WTC11 (cell line): ENCODE measurements around the gene SNHG17. TPM values are rescaled to one million over a fixed set of nuclear protein-coding genes. Genes with fewer than 3 reads are reported as not detected.

Source experiments
- ATAC-seq: fragments of 200-7000 bp; cut with Tn5 transposase; 2 replicates; pipeline ENCODE4 v1.10.0; 2021; ENCODE audit warnings: mild to moderate bottlenecking, moderate library complexity
- CTCF ChIA-PET: fragments of 300-600 bp; sonication (Branson Sonifier 250); formaldehyde crosslinking; loops from one replicate; lab custom pipeline; 2021; ENCODE audit warnings: antibody characterized with exemption; lab: Charles Lee
- POLR2A ChIA-PET: fragments of 350-600 bp; sonication (Branson Sonifier 250); formaldehyde crosslinking; loops from one replicate; lab custom pipeline; 2021; ENCODE audit warnings: antibody characterized with exemption; lab: Charles Lee
- DNase-seq: peaks from one replicate; pipeline ENCODE4 v3.0.0; 2021; ENCODE audit warnings: low spot score
- H3K27ac Mint-ChIP-seq: 2 replicates; pipeline ENCODE4 v1.8.0; 2021; ENCODE audit warnings: mixed read lengths
- H3K27me3 Mint-ChIP-seq: 2 replicates; pipeline ENCODE4 v1.8.0; 2021; ENCODE audit warnings: low read depth, mild to moderate bottlenecking, moderate library complexity, mixed read lengths
- H3K36me3 Mint-ChIP-seq: 2 replicates; pipeline ENCODE4 v1.8.0; 2021; ENCODE audit warnings: mixed read lengths
- H3K4me1 Mint-ChIP-seq: 2 replicates; pipeline ENCODE4 v1.8.0; 2022; ENCODE audit warnings: mixed read lengths
- H3K4me3 Mint-ChIP-seq: 2 replicates; pipeline ENCODE4 v1.8.0; 2021; ENCODE audit warnings: mild to moderate bottlenecking, moderate library complexity, mixed read lengths
- H3K9me3 Mint-ChIP-seq: 2 replicates; pipeline ENCODE4 v1.8.0; 2021; ENCODE audit warnings: mixed read lengths
- ARID4B ChIP-seq: sonication (generic); formaldehyde crosslinking; IDR thresholded peaks from 2 replicates; pipeline ENCODE4 v1.8.0; 2023; ENCODE audit warnings: missing genetic modification reagents, mild to moderate bottlenecking, borderline replicate concordance
- ATF6 ChIP-seq: sonication (generic); formaldehyde crosslinking; IDR thresholded peaks from 2 replicates; pipeline ENCODE4 v1.8.1; 2023; ENCODE audit warnings: mild to moderate bottlenecking, missing genetic modification reagents
- E2F1 ChIP-seq: sonication (generic); formaldehyde crosslinking; IDR thresholded peaks from 2 replicates; pipeline ENCODE4 v1.8.0; 2022; ENCODE audit warnings: mild to moderate bottlenecking, missing genetic modification reagents
- E2F4 ChIP-seq: sonication (generic); formaldehyde crosslinking; IDR thresholded peaks from 2 replicates; pipeline ENCODE4 v1.8.1; 2022; ENCODE audit warnings: low read depth, mild to moderate bottlenecking, moderate library complexity, missing genetic modification reagents, borderline replicate concordance
- ETV6 ChIP-seq: sonication (generic); formaldehyde crosslinking; IDR thresholded peaks from 2 replicates; pipeline ENCODE4 v1.8.1; 2022; ENCODE audit warnings: mild to moderate bottlenecking, missing genetic modification reagents
- GRHL2 ChIP-seq: fragments of 250-450 bp; sonication (Bioruptor Pico); IDR thresholded peaks from 2 replicates; pipeline ENCODE4 v1.8.0; 2022; ENCODE audit warnings: mild to moderate bottlenecking, moderate library complexity; ENCODE audit not compliant: insufficient replicate concordance, severe bottlenecking
- HMGA2 ChIP-seq: fragments of 250-450 bp; sonication (Bioruptor Pico); IDR thresholded peaks from 2 replicates; pipeline ENCODE4 v1.4.0; 2021; ENCODE audit warnings: mild to moderate bottlenecking, moderate library complexity
- IRF1 ChIP-seq: sonication (generic); formaldehyde crosslinking; IDR thresholded peaks from 2 replicates; pipeline ENCODE4 v1.8.0; 2023; ENCODE audit warnings: missing genetic modification reagents
- MLX ChIP-seq: sonication (generic); formaldehyde crosslinking; IDR thresholded peaks from 2 replicates; pipeline ENCODE4 v1.8.1; 2023; ENCODE audit warnings: mild to moderate bottlenecking, missing genetic modification reagents, moderate library complexity
- OVOL2 ChIP-seq: fragments of 250-450 bp; sonication (Bioruptor Pico); IDR thresholded peaks from 2 replicates; pipeline ENCODE4 v1.9.0; 2021; ENCODE audit warnings: mild to moderate bottlenecking, borderline replicate concordance
- TCF7 ChIP-seq: sonication (generic); formaldehyde crosslinking; IDR thresholded peaks from 2 replicates; pipeline ENCODE4 v1.8.0; 2022; ENCODE audit warnings: mild to moderate bottlenecking, low read depth, missing genetic modification reagents, moderate library complexity
- ZBTB43 ChIP-seq: sonication (generic); formaldehyde crosslinking; IDR thresholded peaks from 2 replicates; pipeline ENCODE4 v1.8.1; 2023; ENCODE audit warnings: mild to moderate bottlenecking, missing genetic modification reagents
- ZNF396 ChIP-seq: fragments of 250-450 bp; sonication (Bioruptor Pico); IDR thresholded peaks from 2 replicates; pipeline ENCODE4 v1.8.0; 2021; ENCODE audit warnings: mild to moderate bottlenecking, moderate library complexity, borderline replicate concordance
- ZNF416 ChIP-seq: fragments of 250-450 bp; sonication (Bioruptor Pico); IDR thresholded peaks from 2 replicates; pipeline ENCODE4 v1.9.0; 2021; ENCODE audit warnings: mild to moderate bottlenecking, inconsistent platforms
- ZNF425 ChIP-seq: fragments of 250-450 bp; sonication (Bioruptor Pico); conservative IDR thresholded peaks from 2 replicates; pipeline ENCODE4 v1.9.0; 2021; ENCODE audit warnings: mild to moderate bottlenecking
- ZNF532 ChIP-seq: fragments of 250-450 bp; sonication (Bioruptor Pico); IDR thresholded peaks from 2 replicates; pipeline ENCODE4 v1.9.0; 2021; ENCODE audit warnings: mild to moderate bottlenecking, borderline replicate concordance
- total RNA-seq: library from RNA; stranded (reverse); gene quantifications from 3 replicates; pipeline ENCODE4 v1.2.3, GENCODE V29; 2021

The SNHG17 gene
- total RNA-seq, 1 experiment from 2014 or later = 71.6 TPM

GRCh38 chr20:38386851-38387250 is 48.3 kb downstream of the SNHG17 start (continued):
- TF ChIP-seq IRF1 (CRISPR knock-in tag) (no peak), ZNF396 (CRISPR knock-in tag) (no peak), ETV6 (CRISPR knock-in tag) (no peak), ATF6 (CRISPR knock-in tag) (no peak), ARID4B (CRISPR knock-in tag) (no peak), ZBTB43 (CRISPR knock-in tag) (no peak)

GRCh38 chr20:38386004-38386403 is 49.1 kb downstream of the SNHG17 start:
- ChIA-PET CTCF (interaction anchor here (0.8 to 1.7 kb wide), 3 partner anchors 29 to 87 kb away, joined by 3 to 5 read pairs (median 4); partner anchors contain the start of genes RALGAPB and SNHG17), POLR2A (interaction anchor here (0.6 kb wide), 1 partner anchor 392 kb away, joined by 4 read pairs; no protein-coding TSS in a partner anchor)
- Mint-ChIP-seq H3K4me3 (no peak overlapping the region), H3K36me3 (no peaks in the 10 kb centered on the region; the same call in 1 of the 2 replicates), H3K27me3 (no peaks in the 10 kb centered on the region), H3K4me1 (peaks cover 13% of the 10 kb centered on the region), H3K9me3 (peaks cover 34% of the 10 kb centered on the region), H3K27ac (0 out of 2 replicates have a peak overlapping the region, but pooled peaks have one; percentile 31)
- DNase-seq = no peak
- no peak for ATAC-seq
- TF ChIP-seq MLX (CRISPR knock-in tag) (no peak), ZNF425 (CRISPR knock-in tag) (no peak), E2F1 (CRISPR knock-in tag) (no peak), OVOL2 (no peak), ZNF532 (CRISPR knock-in tag) (no peak), GRHL2 (CRISPR knock-in tag) (no peak), TCF7 (CRISPR knock-in tag) (no peak), HMGA2 (CRISPR knock-in tag) (no peak), E2F4 (CRISPR knock-in tag) (no peak), ZNF416 (CRISPR knock-in tag) (no peak)
